ENCODE data around the gene HFM1.

DNA sequence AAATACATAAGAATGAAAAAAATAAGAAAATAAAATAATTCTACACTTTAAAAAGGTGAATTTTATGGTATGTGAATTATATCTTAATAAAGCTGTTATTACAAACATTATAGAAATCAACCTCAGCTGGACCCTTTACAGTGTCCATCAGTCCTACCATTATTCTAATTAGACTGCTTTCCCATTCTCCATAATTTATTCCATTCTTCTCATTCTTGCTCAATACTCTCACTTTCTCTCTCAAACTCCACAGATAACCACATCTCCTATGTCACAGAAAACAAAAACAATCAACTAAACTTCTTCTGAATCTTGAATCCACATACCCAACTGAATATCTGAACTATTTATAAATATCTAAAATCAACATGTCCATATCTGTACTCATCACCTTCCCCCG is 11.6 kb downstream of the HFM1 start:
- TF ChIP-seq ZNF565 (CRISPR knock-in tag; conservative IDR thresholded peaks at IDR 0.05; ENCODE audit: low read depth) = no peak
- TF ChIP-seq BACH2 (CRISPR knock-in tag; IDR thresholded peaks at IDR 0.05; ENCODE audit: borderline replicate concordance) = no peak
- TF ChIP-seq ZC3H10 (CRISPR knock-in tag; IDR thresholded peaks at IDR 0.05) = no peak
- TF ChIP-seq, protein P1, sequence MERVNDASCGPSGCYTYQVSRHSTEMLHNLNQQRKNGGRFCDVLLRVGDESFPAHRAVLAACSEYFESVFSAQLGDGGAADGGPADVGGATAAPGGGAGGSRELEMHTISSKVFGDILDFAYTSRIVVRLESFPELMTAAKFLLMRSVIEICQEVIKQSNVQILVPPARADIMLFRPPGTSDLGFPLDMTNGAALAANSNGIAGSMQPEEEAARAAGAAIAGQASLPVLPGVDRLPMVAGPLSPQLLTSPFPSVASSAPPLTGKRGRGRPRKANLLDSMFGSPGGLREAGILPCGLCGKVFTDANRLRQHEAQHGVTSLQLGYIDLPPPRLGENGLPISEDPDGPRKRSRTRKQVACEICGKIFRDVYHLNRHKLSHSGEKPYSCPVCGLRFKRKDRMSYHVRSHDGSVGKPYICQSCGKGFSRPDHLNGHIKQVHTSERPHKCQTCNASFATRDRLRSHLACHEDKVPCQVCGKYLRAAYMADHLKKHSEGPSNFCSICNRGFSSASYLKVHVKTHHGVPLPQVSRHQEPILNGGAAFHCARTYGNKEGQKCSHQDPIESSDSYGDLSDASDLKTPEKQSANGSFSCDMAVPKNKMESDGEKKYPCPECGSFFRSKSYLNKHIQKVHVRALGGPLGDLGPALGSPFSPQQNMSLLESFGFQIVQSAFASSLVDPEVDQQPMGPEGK (CRISPR knock-in tag; IDR thresholded peaks at IDR 0.05; ENCODE audit: borderline replicate concordance) = no peak
- no peak for TF ChIP-seq CSDC2 (CRISPR knock-in tag; IDR thresholded peaks at IDR 0.05)
- no peak for TF ChIP-seq ISL1 (CRISPR knock-in tag; IDR thresholded peaks at IDR 0.05)
- no peak for TF ChIP-seq ZFP30 (CRISPR knock-in tag; IDR thresholded peaks at IDR 0.05)
- TF ChIP-seq, protein P2, sequence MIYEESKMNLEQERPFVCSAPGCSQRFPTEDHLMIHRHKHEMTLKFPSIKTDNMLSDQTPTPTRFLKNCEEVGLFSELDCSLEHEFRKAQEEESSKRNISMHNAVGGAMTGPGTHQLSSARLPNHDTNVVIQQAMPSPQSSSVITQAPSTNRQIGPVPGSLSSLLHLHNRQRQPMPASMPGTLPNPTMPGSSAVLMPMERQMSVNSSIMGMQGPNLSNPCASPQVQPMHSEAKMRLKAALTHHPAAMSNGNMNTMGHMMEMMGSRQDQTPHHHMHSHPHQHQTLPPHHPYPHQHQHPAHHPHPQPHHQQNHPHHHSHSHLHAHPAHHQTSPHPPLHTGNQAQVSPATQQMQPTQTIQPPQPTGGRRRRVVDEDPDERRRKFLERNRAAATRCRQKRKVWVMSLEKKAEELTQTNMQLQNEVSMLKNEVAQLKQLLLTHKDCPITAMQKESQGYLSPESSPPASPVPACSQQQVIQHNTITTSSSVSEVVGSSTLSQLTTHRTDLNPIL (CRISPR knock-in tag; IDR thresholded peaks at IDR 0.05; ENCODE audit: low read depth) = no peak
- no peak for TF ChIP-seq TOX (CRISPR knock-in tag; IDR thresholded peaks at IDR 0.05; ENCODE audit: borderline replicate concordance)
- TF ChIP-seq, protein P3, sequence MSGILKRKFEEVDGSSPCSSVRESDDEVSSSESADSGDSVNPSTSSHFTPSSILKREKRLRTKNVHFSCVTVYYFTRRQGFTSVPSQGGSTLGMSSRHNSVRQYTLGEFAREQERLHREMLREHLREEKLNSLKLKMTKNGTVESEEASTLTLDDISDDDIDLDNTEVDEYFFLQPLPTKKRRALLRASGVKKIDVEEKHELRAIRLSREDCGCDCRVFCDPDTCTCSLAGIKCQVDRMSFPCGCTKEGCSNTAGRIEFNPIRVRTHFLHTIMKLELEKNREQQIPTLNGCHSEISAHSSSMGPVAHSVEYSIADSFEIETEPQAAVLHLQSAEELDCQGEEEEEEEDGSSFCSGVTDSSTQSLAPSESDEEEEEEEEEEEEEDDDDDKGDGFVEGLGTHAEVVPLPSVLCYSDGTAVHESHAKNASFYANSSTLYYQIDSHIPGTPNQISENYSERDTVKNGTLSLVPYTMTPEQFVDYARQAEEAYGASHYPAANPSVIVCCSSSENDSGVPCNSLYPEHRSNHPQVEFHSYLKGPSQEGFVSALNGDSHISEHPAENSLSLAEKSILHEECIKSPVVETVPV (CRISPR knock-in tag; IDR thresholded peaks at IDR 0.05) = no peak
